HPDE6-E6E7 (cell line): ENCODE measurements around the gene ARMH1.

Source experiments
- DNase-seq: peaks from one replicate; pipeline ENCODE4 v3.0.0; 2011; ENCODE audit warnings: missing footprints; ENCODE audit errors: extremely low spot score

Gene ARMH1

GRCh38 chr1:44670751-44671640 lies 3.5 kb upstream of the ARMH1 start:
- DNase-seq = no peak

GRCh38 chr1:44672254-44672955 lies 2.1 kb upstream of the ARMH1 start:
- DNase-seq = no peak

GRCh38 chr1:44672961-44673674 lies 1.4 kb upstream of the ARMH1 start:
- DNase-seq = no peak

GRCh38 chr1:44673675-44674112 lies 820 bp upstream of the ARMH1 start:
- DNase-seq = no peak

GRCh38 chr1:44675186-44675585 lies 672 bp downstream of the ARMH1 start:
- no peak for DNase-seq

GRCh38 chr1:44676484-44677200 lies 2.1 kb downstream of the ARMH1 start:
- no peak for DNase-seq

GRCh38 chr1:44677201-44677766 lies 2.8 kb downstream of the ARMH1 start:
- DNase-seq = no peak

- no peak for DNase-seq
Observed at GRCh38 chr1:44678120-44678519, 3.6 kb downstream of the ARMH1 start.

- no peak for DNase-seq
Observed at GRCh38 chr1:44678626-44679025, 4.1 kb downstream of the ARMH1 start.

GRCh38 chr1:44679468-44679867 lies 5.0 kb downstream of the ARMH1 start:
- DNase-seq = no peak

- DNase-seq = no peak
Observed at GRCh38 chr1:44681905-44682882, 7.7 kb downstream of the ARMH1 start.

- no peak for DNase-seq
Observed at GRCh38 chr1:44682883-44683265, 8.4 kb downstream of the ARMH1 start.

GRCh38 chr1:44684525-44684924 lies 10.0 kb downstream of the ARMH1 start:
- DNase-seq = no peak

GRCh38 chr1:44685218-44685617 lies 10.7 kb downstream of the ARMH1 start:
- no peak for DNase-seq

- DNase-seq = no peak
Observed at GRCh38 chr1:44685881-44686280, 11.4 kb downstream of the ARMH1 start.

- no peak for DNase-seq
Observed at GRCh38 chr1:44688760-44689446, 14.4 kb downstream of the ARMH1 start.

- DNase-seq = no peak
Observed at GRCh38 chr1:44689447-44689765, 14.9 kb downstream of the ARMH1 start.

GRCh38 chr1:44693159-44693558 lies 18.6 kb downstream of the ARMH1 start:
- DNase-seq = no peak

GRCh38 chr1:44693900-44694299 lies 19.4 kb downstream of the ARMH1 start:
- DNase-seq = no peak
